Measurements from ENCODE around the gene TADA2B.

Gene TADA2B

GRCh38 chr4:7042503-7043283 lies 479 bp upstream of the TADA2B start:
- peaks cover 31 to 36% of the 10 kb centered on the region in 2 donors for H3K4me1 ChIP-seq (ENCODE audit: control insufficient read depth in 1 of 2, insufficient read depth in 2 of 2, low read length in 2 of 2)
- no peaks in the 10 kb centered on the region for H3K9me3 ChIP-seq (ENCODE audit: control insufficient read depth in 1 of 2, low read length in 2 of 2)
- H3K27me3 ChIP-seq (ENCODE audit: low read depth, low read length) = no peaks in the 10 kb centered on the region
- peak overlapping the region; percentile 71 to 98 for H3K4me3 ChIP-seq (ENCODE audit: low read depth in 1 of 2, low read length in 2 of 2)
- H3K27ac ChIP-seq (ENCODE audit: low read length) = peak overlapping the region; percentile 23
- no peaks in the 10 kb centered on the region for H3K36me3 ChIP-seq (ENCODE audit: control insufficient read depth in 1 of 2, insufficient read depth in 2 of 2, low read length in 2 of 2)

- Histone ChIP-seq H3K27me3 (ENCODE audit: low read depth, low read length) (no peaks in the 10 kb centered on the region), H3K27ac (ENCODE audit: low read length) (peak overlapping the region; percentile 58), H3K9me3 (ENCODE audit: control insufficient read depth in 1 of 2, low read length in 2 of 2) (no peaks in the 10 kb centered on the region), H3K36me3 (ENCODE audit: control insufficient read depth in 1 of 2, insufficient read depth in 2 of 2, low read length in 2 of 2) (no peaks in the 10 kb centered on the region), H3K4me1 (ENCODE audit: control insufficient read depth in 1 of 2, insufficient read depth in 2 of 2, low read length in 2 of 2) (peaks cover 31 to 36% of the 10 kb centered on the region in 2 donors), H3K4me3 (ENCODE audit: low read depth in 1 of 2, low read length in 2 of 2) (peak overlapping the region; percentile 78 to 94)
Observed at GRCh38 chr4:7044137-7044930, 1.2 kb downstream of the TADA2B start.

GRCh38 chr4:7045553-7045952 lies 2.4 kb downstream of the TADA2B start:
- H3K4me1 ChIP-seq (ENCODE audit: control insufficient read depth in 1 of 2, insufficient read depth in 2 of 2, low read length in 2 of 2) = peaks cover 31 to 36% of the 10 kb centered on the region in 2 donors
- no peak overlapping the region for H3K27ac ChIP-seq (ENCODE audit: low read length)

GRCh38 chr4:7045961-7046921 lies 3.1 kb downstream of the TADA2B start:
- Histone ChIP-seq H3K27me3 (ENCODE audit: low read depth, low read length) (no peaks in the 10 kb centered on the region), H3K27ac (ENCODE audit: low read length) (no peak overlapping the region), H3K4me3 (ENCODE audit: low read depth in 1 of 2, low read length in 2 of 2) (no peak overlapping the region), H3K36me3 (ENCODE audit: control insufficient read depth in 1 of 2, insufficient read depth in 2 of 2, low read length in 2 of 2) (no peaks in the 10 kb centered on the region), H3K4me1 (ENCODE audit: control insufficient read depth in 1 of 2, insufficient read depth in 2 of 2, low read length in 2 of 2) (peaks cover 26 to 36% of the 10 kb centered on the region in 2 donors), H3K9me3 (ENCODE audit: control insufficient read depth in 1 of 2, low read length in 2 of 2) (no peaks in the 10 kb centered on the region)

More at GRCh38 chr4:7045553-7045952, 2.4 kb downstream of the TADA2B start:
- Histone ChIP-seq H3K36me3 (ENCODE audit: control insufficient read depth in 1 of 2, insufficient read depth in 2 of 2, low read length in 2 of 2) (no peaks in the 10 kb centered on the region), H3K9me3 (ENCODE audit: control insufficient read depth in 1 of 2, low read length in 2 of 2) (no peaks in the 10 kb centered on the region), H3K4me3 (ENCODE audit: low read depth in 1 of 2, low read length in 2 of 2) (peak overlapping the region in 1 of 2 donors; percentile 94), H3K27me3 (ENCODE audit: low read depth, low read length) (no peaks in the 10 kb centered on the region)

- Histone ChIP-seq H3K27me3 (ENCODE audit: low read depth, low read length) (no peaks in the 10 kb centered on the region), H3K36me3 (ENCODE audit: control insufficient read depth in 1 of 2, insufficient read depth in 2 of 2, low read length in 2 of 2) (no peaks in the 10 kb centered on the region), H3K9me3 (ENCODE audit: control insufficient read depth in 1 of 2, low read length in 2 of 2) (no peaks in the 10 kb centered on the region), H3K27ac (ENCODE audit: low read length) (no peak overlapping the region), H3K4me3 (ENCODE audit: low read depth in 1 of 2, low read length in 2 of 2) (no peak overlapping the region), H3K4me1 (ENCODE audit: control insufficient read depth in 1 of 2, insufficient read depth in 2 of 2, low read length in 2 of 2) (peaks cover 21 to 28% of the 10 kb centered on the region in 2 donors)
Observed at GRCh38 chr4:7046971-7047370, 3.8 kb downstream of the TADA2B start.

- H3K36me3 ChIP-seq (ENCODE audit: control insufficient read depth in 1 of 2, insufficient read depth in 2 of 2, low read length in 2 of 2) = no peaks in the 10 kb centered on the region
- H3K27ac ChIP-seq (ENCODE audit: low read length) = no peak overlapping the region
- H3K9me3 ChIP-seq (ENCODE audit: control insufficient read depth in 1 of 2, low read length in 2 of 2) = no peaks in the 10 kb centered on the region
- no peaks in the 10 kb centered on the region for H3K27me3 ChIP-seq (ENCODE audit: low read depth, low read length)
- no peak overlapping the region for H3K4me3 ChIP-seq (ENCODE audit: low read depth in 1 of 2, low read length in 2 of 2)
- H3K4me1 ChIP-seq (ENCODE audit: control insufficient read depth in 1 of 2, insufficient read depth in 2 of 2, low read length in 2 of 2) = peaks cover 19 to 40% of the 10 kb centered on the region in 2 donors
Observed at GRCh38 chr4:7048642-7049041, 5.5 kb downstream of the TADA2B start.

GRCh38 chr4:7049295-7049694 lies 6.1 kb downstream of the TADA2B start:
- H3K4me3 ChIP-seq (ENCODE audit: low read depth in 1 of 2, low read length in 2 of 2) = no peak overlapping the region
- H3K36me3 ChIP-seq (ENCODE audit: control insufficient read depth in 1 of 2, insufficient read depth in 2 of 2, low read length in 2 of 2) = peaks cover 4 to 6% of the 10 kb centered on the region in 2 donors
- H3K27me3 ChIP-seq (ENCODE audit: low read depth, low read length) = no peaks in the 10 kb centered on the region
- H3K4me1 ChIP-seq (ENCODE audit: control insufficient read depth in 1 of 2, insufficient read depth in 2 of 2, low read length in 2 of 2) = peaks cover 19 to 40% of the 10 kb centered on the region in 2 donors
- H3K9me3 ChIP-seq (ENCODE audit: control insufficient read depth in 1 of 2, low read length in 2 of 2) = no peaks in the 10 kb centered on the region
- no peak overlapping the region for H3K27ac ChIP-seq (ENCODE audit: low read length)

- H3K4me1 ChIP-seq (ENCODE audit: control insufficient read depth in 1 of 2, insufficient read depth in 2 of 2, low read length in 2 of 2) = peaks cover 19 to 37% of the 10 kb centered on the region in 2 donors
- H3K27me3 ChIP-seq (ENCODE audit: low read depth, low read length) = no peaks in the 10 kb centered on the region
- no peak overlapping the region for H3K4me3 ChIP-seq (ENCODE audit: low read depth in 1 of 2, low read length in 2 of 2)
- H3K36me3 ChIP-seq (ENCODE audit: control insufficient read depth in 1 of 2, insufficient read depth in 2 of 2, low read length in 2 of 2) = peaks cover 7 to 10% of the 10 kb centered on the region in 2 donors
- H3K9me3 ChIP-seq (ENCODE audit: control insufficient read depth in 1 of 2, low read length in 2 of 2) = no peaks in the 10 kb centered on the region
- no peak overlapping the region for H3K27ac ChIP-seq (ENCODE audit: low read length)
Observed at GRCh38 chr4:7049739-7050138, 6.6 kb downstream of the TADA2B start.

- Histone ChIP-seq H3K27ac (ENCODE audit: low read length) (no peak overlapping the region), H3K27me3 (ENCODE audit: low read depth, low read length) (no peaks in the 10 kb centered on the region), H3K9me3 (ENCODE audit: control insufficient read depth in 1 of 2, low read length in 2 of 2) (no peaks in the 10 kb centered on the region), H3K4me1 (ENCODE audit: control insufficient read depth in 1 of 2, insufficient read depth in 2 of 2, low read length in 2 of 2) (peaks cover 12 to 28% of the 10 kb centered on the region in 2 donors), H3K36me3 (ENCODE audit: control insufficient read depth in 1 of 2, insufficient read depth in 2 of 2, low read length in 2 of 2) (peaks cover 13 to 19% of the 10 kb centered on the region in 2 donors), H3K4me3 (ENCODE audit: low read depth in 1 of 2, low read length in 2 of 2) (no peak overlapping the region)
Observed at GRCh38 chr4:7050481-7051143, 7.4 kb downstream of the TADA2B start.

- Histone ChIP-seq H3K27me3 (ENCODE audit: low read depth, low read length) (no peaks in the 10 kb centered on the region), H3K4me3 (ENCODE audit: low read depth in 1 of 2, low read length in 2 of 2) (no peak overlapping the region), H3K27ac (ENCODE audit: low read length) (no peak overlapping the region), H3K9me3 (ENCODE audit: control insufficient read depth in 1 of 2, low read length in 2 of 2) (no peaks in the 10 kb centered on the region), H3K36me3 (ENCODE audit: control insufficient read depth in 1 of 2, insufficient read depth in 2 of 2, low read length in 2 of 2) (peaks cover 18 to 24% of the 10 kb centered on the region in 2 donors), H3K4me1 (ENCODE audit: control insufficient read depth in 1 of 2, insufficient read depth in 2 of 2, low read length in 2 of 2) (peaks cover 12 to 23% of the 10 kb centered on the region in 2 donors)
Observed at GRCh38 chr4:7051144-7051495, 7.9 kb downstream of the TADA2B start.
